Measurements from ENCODE around the gene TUBB4A.

The TUBB4A gene

DNA sequence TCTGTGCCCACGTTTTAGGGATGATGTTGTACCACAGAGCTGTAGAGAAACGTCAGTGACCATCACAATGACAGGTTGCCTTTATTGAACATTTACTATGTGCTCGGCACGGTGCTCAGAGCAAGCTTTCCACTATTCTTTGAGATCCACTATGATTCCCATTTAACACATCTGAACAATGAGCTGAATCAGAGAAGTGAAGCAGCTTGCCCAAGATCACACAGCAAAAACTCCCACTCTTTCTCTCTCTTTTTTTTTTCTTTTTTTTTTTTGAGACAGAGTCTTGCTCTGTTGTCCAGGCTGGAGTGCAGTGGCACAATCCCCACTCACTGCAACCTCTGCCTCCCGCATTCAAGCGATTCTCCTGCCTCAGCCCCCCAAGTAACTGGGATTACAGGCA is 20.6 kb upstream of the TUBB4A start:
- TF ChIP-seq, protein P1, sequence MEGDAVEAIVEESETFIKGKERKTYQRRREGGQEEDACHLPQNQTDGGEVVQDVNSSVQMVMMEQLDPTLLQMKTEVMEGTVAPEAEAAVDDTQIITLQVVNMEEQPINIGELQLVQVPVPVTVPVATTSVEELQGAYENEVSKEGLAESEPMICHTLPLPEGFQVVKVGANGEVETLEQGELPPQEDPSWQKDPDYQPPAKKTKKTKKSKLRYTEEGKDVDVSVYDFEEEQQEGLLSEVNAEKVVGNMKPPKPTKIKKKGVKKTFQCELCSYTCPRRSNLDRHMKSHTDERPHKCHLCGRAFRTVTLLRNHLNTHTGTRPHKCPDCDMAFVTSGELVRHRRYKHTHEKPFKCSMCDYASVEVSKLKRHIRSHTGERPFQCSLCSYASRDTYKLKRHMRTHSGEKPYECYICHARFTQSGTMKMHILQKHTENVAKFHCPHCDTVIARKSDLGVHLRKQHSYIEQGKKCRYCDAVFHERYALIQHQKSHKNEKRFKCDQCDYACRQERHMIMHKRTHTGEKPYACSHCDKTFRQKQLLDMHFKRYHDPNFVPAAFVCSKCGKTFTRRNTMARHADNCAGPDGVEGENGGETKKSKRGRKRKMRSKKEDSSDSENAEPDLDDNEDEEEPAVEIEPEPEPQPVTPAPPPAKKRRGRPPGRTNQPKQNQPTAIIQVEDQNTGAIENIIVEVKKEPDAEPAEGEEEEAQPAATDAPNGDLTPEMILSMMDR (IDR thresholded peaks at IDR 0.05; ENCODE audit: borderline replicate concordance, insufficient read depth, low read depth, low read length): no peak
- peak overlapping the region; percentile 46 for H3K4me3 ChIP-seq (ENCODE audit: low read depth, low read length)

DNA sequence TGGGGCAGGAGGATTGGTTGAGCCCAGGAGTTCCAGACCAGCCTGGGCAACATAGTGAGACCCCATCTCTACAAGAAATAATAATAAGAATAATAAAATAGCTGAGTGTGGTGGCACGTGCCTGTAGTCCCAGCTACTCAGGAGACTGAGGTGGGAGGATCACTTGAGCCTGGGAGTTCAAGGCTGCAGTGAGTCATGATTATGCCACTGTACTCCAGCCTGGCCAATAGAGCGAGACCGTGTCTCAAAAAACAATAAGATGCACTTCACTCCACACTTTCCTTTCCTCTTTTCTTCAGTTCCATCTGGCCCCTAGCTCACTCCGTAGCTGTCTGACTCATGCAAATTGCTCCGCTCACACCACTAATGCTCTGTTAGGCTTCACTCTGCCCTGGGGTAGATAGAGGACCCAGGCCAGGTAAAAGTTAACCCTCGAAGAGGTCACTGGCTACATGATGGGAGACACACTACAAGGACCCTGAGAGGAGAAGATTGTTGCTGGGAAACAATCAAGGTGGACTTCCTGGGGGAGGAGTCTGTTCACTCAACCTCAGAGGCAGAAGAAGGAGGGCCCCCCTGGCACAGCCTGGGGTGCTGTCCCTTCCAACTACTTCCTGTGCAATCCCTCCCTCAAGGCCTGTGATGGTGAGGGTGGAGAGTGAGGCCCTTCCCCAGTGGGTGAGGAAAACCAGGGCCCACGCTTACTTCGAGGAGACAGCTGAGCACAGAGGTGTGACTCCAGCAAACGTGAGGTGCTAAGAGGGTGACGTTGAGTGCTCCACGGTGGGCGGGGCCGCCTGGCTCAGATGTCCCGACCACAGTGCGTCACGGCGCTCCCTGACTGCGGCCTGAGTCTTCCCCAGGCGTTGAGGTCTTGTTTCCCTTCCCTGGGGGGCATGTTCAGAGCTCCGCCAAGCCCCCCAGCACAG is 19.9 kb upstream of the TUBB4A start:
- TF ChIP-seq, protein P1 (IDR thresholded peaks at IDR 0.05; ENCODE audit: borderline replicate concordance, insufficient read depth, low read depth, low read length): no peak
- H3K4me3 ChIP-seq (ENCODE audit: low read depth, low read length): peak overlapping the region; percentile 46

DNA sequence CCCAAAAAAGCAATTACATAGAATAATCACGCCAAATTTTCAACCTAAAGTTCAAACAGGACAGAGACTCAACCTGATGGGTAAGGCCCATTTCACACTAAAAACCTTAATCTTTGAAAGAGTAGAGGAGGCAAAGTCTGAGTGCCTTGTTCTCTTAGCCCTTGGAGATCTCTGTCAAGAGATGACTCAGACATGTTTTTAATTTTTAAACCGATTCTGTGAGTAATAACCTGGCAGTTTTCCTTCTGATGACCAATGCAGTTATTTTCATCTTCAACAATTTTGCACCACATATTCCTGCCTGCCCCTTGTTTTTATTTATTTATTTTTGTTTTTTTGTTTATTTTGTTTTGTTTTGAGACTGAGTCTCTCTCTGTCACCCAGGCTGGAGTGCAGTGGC is 17.2 kb upstream of the TUBB4A start:
- no peak overlapping the region for H3K4me3 ChIP-seq (ENCODE audit: low read depth, low read length)
- TF ChIP-seq, protein P1 (IDR thresholded peaks at IDR 0.05; ENCODE audit: borderline replicate concordance, insufficient read depth, low read depth, low read length): no peak

DNA sequence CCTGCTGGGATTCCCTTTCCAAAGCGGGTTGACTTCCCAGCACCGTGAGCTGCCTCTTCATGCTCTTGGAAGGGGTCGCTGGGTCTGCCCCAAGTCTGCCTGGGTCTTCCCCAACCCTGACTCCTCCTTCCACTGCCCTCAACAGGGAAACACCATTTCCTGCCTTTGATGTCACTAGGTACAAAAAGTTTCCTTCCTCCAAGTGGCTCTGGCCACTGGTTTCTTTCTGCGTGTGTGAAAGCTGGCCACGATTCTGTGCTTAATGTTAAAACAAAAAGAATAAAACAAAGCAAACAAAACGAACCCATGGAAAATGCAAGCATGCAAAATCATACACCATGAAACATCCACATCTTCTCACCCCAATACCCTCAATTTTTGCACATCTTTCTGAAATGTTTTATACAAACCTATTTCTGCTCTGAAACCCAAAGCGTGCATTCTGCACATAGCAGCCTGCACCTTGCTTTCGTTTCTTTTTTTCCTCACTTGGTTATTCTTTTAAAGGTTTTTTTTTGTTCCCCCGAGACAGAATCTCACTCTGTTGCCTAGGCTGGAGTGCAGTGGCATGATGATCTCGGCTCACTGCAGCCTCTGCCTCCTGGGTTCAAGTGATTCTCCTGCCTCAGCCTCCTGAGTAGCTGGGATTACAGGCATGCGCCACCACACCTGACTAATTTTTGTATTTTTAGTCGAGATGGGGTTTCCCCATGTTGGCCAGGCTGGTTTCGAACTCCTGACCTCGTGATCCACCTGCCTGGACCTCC is 16.2 kb upstream of the TUBB4A start:
- TF ChIP-seq, protein P1 (IDR thresholded peaks at IDR 0.05; ENCODE audit: borderline replicate concordance, insufficient read depth, low read depth, low read length): no peak
- H3K4me3 ChIP-seq (ENCODE audit: low read depth, low read length): peak overlapping the region; percentile 43

DNA sequence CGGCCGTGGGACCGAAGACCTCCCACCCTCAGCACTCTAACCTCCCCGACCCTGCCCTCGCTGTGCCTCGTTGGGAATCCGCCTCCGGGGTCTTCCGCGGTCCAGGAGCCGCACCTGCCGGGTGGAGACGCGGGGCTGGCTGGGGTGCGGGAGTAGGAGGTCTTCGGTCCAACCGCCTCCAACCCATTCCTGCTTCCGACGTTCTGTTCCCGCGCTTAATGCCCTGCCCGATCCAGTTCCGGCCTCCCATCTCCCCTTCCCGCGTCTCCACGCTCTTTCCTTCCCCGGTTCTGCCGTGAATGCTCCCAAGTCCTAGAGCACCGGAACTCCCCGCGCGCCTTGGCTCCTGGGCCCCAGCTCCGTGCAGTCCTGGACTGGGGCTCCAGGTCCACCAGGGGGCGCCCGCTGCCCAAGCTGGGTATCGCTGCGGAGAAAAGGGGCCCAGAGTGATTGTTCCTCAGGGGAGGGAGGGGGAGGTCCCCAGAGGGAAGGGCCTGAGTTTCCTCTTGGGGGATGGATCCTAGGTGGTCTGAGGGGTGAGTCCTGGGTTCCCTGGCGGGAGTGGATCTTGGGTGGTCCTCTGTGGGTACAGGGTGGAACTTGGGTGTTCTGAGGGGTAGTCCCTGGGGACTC is 14.7 kb upstream of the TUBB4A start:
- H3K4me3 ChIP-seq (ENCODE audit: low read depth, low read length): peak overlapping the region; percentile 84
- TF ChIP-seq, protein P1 (IDR thresholded peaks at IDR 0.05; ENCODE audit: borderline replicate concordance, insufficient read depth, low read depth, low read length): peak; percentile 94

DNA sequence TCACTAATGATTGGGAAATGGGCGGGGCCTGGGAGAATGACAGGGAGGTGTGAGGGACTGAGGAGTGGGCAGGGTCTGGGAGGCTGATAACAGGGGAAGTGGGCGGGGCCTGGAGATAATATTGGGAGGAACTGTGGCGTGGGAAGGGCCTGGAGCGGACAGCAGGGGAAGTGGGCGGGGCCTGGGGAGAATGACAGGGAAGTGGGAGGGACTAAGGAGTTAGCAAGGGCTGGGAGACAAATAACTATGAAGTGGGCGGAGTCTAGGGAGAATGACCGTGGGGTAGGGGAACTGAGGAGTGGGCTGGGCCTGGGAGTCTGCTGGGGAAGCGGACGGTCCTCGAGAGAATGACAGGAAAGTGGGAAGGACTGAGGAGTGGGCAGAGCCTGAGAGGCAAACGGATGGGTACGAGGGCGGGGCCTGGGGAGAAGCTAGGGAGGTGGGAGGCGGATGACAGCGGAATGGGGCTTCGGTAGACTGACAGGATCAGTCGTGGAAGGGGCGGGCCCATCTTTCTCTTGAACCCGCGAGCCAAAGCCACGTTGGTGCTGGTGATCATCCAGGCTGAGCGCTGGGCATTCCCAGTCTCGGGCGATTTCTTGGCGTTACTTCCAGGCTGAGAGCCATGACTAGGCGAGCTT is 14.0 kb upstream of the TUBB4A start:
- TF ChIP-seq, protein P1 (IDR thresholded peaks at IDR 0.05; ENCODE audit: borderline replicate concordance, insufficient read depth, low read depth, low read length): no peak
- H3K4me3 ChIP-seq (ENCODE audit: low read depth, low read length): peak overlapping the region; percentile 84
